Stimulated activated CD4-positive, alpha-beta T cell treated with anti-CD3 and anti-CD28 coated beads, TNF-alpha, amount 100 ng/mL, for 48 hours (primary cell): ENCODE measurements around the gene CMKLR1.

Experiments used
- DNase-seq, 3 donors: peaks; one replicate each; pipeline ENCODE4 v3.0.0-alpha.2; 2020; ENCODE audit warnings: low read depth in 3 of 3

CMKLR1 gene

GRCh38 chr12:108260969-108261368 lies 78.1 kb downstream of the CMKLR1 start:
- no peak for DNase-seq

DNA sequence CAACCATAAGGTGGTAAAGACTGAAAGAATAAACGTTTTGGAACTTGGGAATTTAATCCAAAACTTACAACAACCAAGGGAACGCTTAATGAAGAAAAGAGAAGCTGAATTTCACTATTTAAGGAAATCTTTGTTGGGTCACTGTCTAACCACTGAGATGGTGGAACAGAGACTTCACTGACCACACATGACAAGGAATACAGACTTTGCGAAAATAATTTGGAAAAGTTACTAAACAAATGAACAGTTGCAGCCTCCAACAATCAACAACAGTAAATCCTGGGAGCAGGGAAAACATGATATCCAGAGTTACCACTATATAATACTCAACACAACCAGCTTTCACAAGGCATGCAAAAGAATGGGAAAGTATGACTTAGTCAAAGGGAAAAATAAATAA lies 79.1 kb downstream of the CMKLR1 start:
- DNase-seq = no peak

DNA sequence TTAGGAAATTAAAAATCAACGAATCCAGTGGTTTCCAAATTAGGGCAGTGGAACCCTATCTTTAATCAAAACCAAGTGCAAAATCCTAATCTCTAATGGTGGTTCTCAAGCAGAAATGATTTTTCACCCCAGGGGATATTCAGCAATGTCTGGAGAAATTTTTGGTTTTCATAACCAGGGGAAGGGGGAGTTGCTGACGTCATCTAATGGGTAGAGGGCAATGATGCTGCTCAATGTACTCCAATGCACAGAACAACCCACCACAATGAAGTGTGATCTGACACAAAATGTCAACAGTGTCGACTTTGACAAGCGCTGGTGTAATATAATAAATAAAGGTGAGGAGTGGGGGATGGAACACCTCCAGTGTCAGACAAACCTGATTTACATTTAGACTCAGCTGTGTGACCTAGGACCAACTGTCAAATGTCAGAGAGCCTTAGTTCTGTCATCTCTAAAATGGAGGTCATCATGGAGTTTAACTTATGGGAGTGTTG lies 81.5 kb downstream of the CMKLR1 start:
- DNase-seq = no peak

GRCh38 chr12:108257004-108257403 lies 82.1 kb downstream of the CMKLR1 start:
- DNase-seq = no peak

GRCh38 chr12:108255252-108255602 lies 83.9 kb downstream of the CMKLR1 start:
- DNase-seq = no peak

DNA sequence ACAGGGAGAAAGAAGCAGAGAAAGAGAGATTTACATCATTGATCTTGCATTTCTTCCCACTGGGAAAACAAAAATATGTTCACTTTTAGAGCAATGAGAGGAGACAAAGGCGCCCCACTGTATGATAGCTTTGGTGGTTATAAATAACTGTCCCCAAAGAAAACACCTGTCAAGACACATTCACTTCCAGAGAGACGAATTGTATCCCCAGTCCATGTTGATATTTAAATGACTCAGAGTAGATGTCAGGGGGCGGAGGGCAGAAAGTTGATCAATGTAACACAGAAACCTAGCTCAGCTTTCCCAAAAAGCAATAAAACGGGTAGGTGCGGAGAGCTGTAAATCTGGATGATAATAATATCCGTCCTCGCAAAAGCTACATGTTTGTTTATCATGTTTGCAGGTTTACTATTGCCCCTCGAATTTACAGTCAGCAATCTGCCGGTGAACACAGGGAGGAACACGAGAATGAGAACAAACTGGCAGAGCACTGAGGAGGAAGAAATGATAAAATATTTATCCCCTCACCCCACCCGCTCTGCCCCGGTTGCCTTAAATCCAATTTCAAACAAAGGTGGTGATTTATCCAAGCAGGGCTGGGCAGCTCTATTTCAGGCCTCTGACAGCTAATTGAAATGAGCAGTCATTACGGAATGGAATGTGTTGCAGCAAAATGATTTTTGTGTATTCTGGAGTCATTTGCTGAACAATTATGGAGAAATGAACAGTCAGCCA lies 84.4 kb downstream of the CMKLR1 start:
- DNase-seq = no peak

DNA sequence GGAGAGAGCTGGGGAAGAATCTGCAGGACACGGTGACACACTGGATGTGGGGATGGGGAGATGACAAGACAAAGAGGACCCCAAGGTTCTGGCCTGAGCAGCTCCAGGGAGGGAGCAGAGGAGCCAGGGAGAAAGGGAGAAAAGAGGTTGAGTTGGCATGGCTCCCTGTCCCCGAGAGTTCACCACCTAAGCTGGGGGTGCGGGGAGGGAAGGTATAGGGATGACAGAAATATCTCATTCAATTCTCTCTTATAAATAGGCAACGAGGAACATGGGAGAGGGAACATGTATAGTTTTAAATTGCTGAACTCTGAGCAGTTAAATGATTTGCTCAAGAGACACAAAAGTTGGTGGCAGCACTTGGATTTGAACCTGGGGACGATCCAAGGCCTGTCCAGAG lies 85.1 kb downstream of the CMKLR1 start:
- no peak for DNase-seq

DNA sequence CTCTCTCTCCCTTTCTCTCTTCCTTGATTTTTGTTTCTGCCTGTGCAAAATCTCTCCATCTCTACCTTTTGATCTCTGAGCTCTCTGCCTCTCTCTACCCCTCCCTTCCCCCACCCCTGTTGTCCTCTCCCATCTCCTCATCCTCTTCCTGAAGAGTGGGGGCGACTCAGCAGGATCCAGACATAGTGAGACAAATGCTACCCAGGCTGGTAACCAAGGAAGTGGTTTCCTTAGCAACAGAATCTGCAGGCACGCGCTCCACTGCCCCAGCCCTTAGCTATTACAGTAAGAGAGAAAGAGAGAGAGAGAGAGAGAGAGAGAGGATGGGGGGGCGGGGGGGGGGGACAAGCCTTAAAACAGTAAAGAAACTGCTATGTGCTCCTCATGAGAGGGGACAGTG lies 85.6 kb downstream of the CMKLR1 start:
- DNase-seq = no peak

DNA sequence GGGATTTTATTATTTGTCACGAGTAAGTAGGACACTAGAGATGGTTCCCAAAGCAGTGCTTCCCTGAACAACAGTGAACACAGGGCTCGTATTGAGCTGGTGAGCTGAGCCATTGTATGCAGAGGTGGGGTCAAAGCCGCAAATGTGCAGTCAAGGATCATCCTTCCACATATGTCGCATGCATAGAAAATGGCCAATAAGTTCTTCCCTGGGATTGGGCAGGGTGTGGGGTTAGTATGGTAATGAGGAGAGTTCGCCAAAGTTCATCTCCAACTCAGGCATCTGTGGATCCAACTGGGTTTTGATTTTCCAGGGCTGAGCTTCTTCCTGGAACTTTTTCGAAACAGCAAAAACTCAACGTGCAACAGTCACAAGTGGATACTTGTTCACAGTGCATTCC lies 86.6 kb downstream of the CMKLR1 start:
- no peak for DNase-seq

GRCh38 chr12:108248011-108248410 lies 91.1 kb downstream of the CMKLR1 start:
- DNase-seq = no peak

- no peak for DNase-seq
Measured at GRCh38 chr12:108247130-108247529, 92.0 kb downstream of the CMKLR1 start.

GRCh38 chr12:108241986-108242703 lies 97.0 kb downstream of the CMKLR1 start:
- no peak for DNase-seq

GRCh38 chr12:108240928-108241327 lies 98.2 kb downstream of the CMKLR1 start:
- DNase-seq = no peak

DNA sequence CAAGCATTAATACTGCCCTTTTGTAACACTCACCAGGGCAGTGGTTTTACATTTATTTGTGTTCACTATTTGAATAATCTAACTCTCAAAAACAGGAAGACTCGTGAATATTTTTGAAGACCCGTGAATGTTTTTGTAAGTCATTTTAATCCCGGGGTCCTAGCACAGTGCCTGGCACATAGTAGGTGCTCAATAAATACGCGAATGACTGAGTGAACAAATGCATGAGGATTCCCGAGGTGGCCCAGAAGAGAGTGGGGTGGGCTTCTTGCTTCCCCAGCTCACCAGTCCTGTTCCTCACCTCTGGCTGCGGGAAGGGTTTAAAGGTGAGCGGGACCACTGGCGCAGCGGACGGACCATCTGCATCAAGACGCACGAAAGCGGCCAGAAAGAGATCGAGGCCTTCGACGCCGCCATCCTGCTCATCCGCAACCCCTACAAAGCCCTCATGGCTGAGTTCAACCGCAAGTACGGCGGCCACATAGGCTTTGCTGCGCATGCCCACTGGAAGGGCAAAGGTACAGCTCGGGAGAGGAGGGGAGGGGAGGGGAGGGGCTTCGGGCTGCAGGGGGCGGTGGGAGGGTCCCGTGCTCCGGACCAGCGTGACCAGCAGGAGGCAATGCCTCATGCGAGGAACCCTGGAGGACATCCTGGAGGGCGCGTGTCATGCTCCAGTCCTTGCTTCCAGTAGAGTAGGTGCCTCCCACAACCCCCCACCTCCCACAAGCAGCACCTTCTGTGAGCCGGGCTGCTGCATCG lies 98.9 kb downstream of the CMKLR1 start:
- no peak for DNase-seq

DNA sequence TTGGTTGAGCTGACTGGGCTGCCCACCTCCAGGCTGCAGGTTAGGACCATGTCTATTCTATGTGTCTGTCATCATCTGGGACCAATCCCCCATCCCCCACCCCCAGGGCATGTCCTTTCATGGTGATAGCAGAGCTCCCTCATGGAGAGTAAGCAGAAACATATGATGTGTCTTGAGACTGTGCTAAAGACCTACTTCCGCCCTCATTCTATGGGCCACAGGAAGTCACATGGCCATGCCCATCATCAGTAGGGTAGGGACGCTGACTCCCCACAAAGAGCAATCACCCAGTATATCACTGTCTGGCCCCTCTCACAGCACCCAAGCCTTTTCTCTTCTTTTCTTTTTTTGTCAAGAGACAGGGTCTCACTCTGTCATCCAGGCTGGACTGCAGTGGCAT lies 99.7 kb downstream of the CMKLR1 start:
- no peak for DNase-seq

GRCh38 chr12:108238474-108238873 lies 100.6 kb downstream of the CMKLR1 start:
- no peak for DNase-seq
